Activated naive CD8-positive, alpha-beta T cell treated with anti-CD3 and anti-CD28 coated beads for 36 hours (primary cell): ENCODE data around the gene MIER3. TPM values are rescaled to one million over a fixed set of nuclear protein-coding genes. Genes with fewer than 3 reads are reported as not detected.

Experiments used
- DNase-seq: peaks from one replicate; pipeline ENCODE4 v3.0.0; 2021
- H3K27ac Mint-ChIP-seq: one replicate; pipeline ENCODE4 v1.8.0; 2022; ENCODE audit warnings: mild to moderate bottlenecking, moderate library complexity, mixed read lengths
- H3K27me3 Mint-ChIP-seq: one replicate; pipeline ENCODE4 v1.8.0; 2022; ENCODE audit warnings: mild to moderate bottlenecking, mixed read lengths
- H3K36me3 Mint-ChIP-seq: one replicate; pipeline ENCODE4 v1.8.0; 2021; ENCODE audit warnings: mild to moderate bottlenecking, mixed read lengths
- H3K4me1 Mint-ChIP-seq: one replicate; pipeline ENCODE4 v1.8.0; 2021; ENCODE audit warnings: mixed read lengths
- H3K4me3 Mint-ChIP-seq: one replicate; pipeline ENCODE4 v1.8.0; 2022; ENCODE audit warnings: mild to moderate bottlenecking, moderate library complexity, mixed read lengths
- H3K9me3 Mint-ChIP-seq: one replicate; pipeline ENCODE4 v1.8.0; 2022; ENCODE audit warnings: mixed read lengths
- total RNA-seq, 2 experiments: library from RNA; stranded (reverse); gene quantifications; one replicate each; pipeline ENCODE4 v1.2.3, GENCODE V29; 2021

MIER3 gene
- total RNA-seq, 2 experiments from 2014 or later = 15.8 to 16.7 TPM

DNA sequence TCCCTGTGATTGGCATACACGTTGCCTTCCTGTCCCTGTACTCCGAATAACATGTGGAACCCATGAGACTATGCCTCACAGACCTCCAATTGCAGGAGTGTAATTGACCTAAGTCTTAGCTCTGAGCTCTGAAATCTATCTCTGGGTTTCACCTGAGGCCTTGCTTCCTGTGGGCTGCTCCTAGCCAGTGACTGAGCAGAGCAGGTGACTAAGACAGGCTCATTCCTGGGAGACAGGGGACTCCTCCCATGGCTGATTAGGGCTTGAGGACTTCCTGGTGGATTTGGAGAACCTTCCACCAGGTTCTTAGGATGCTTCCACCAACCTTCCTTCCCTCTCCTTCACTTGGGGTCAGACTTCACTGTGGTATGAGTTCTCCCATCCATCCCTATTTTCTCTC, 22.3 kb upstream of the MIER3 start:
- H3K4me1 Mint-ChIP-seq = no peaks in the 10 kb centered on the region
- no peaks in the 10 kb centered on the region for H3K9me3 Mint-ChIP-seq
- H3K4me3 Mint-ChIP-seq = no peak overlapping the region
- H3K27me3 Mint-ChIP-seq = peaks cover 5% of the 10 kb centered on the region
- no peaks in the 10 kb centered on the region for H3K36me3 Mint-ChIP-seq
- DNase-seq = no peak
- no peak overlapping the region for H3K27ac Mint-ChIP-seq

- no peak overlapping the region for H3K4me3 Mint-ChIP-seq
- peaks cover 5% of the 10 kb centered on the region for H3K27me3 Mint-ChIP-seq
- no peaks in the 10 kb centered on the region for H3K36me3 Mint-ChIP-seq
- H3K27ac Mint-ChIP-seq = no peak overlapping the region
- no peaks in the 10 kb centered on the region for H3K9me3 Mint-ChIP-seq
- H3K4me1 Mint-ChIP-seq = no peaks in the 10 kb centered on the region
- DNase-seq = no peak
Measured at GRCh38 chr5:56973473-56973872, 21.6 kb upstream of the MIER3 start.

DNA sequence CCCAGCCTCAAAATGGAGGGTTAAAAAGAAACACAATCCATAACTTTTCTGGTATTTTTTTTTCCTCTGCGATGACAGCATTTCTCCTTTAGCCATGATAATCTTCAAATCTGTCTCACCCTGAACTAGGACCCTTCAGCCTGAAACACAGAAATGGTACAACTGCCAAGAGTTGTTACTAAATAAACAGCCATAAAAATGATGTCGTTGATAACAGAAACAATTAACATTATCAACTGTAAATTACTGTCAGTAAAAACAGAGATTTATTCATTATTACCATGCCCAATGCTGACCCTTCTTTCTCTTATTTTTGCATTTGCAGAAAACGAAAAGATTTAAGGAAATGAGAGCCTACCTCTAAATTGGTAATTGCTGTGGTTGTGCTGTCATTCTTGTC, 19.4 kb upstream of the MIER3 start:
- Mint-ChIP-seq H3K9me3 (no peaks in the 10 kb centered on the region), H3K27me3 (peaks cover 5% of the 10 kb centered on the region), H3K4me3 (no peak overlapping the region), H3K4me1 (no peaks in the 10 kb centered on the region), H3K36me3 (no peaks in the 10 kb centered on the region), H3K27ac (no peak overlapping the region)
- no peak for DNase-seq

DNA sequence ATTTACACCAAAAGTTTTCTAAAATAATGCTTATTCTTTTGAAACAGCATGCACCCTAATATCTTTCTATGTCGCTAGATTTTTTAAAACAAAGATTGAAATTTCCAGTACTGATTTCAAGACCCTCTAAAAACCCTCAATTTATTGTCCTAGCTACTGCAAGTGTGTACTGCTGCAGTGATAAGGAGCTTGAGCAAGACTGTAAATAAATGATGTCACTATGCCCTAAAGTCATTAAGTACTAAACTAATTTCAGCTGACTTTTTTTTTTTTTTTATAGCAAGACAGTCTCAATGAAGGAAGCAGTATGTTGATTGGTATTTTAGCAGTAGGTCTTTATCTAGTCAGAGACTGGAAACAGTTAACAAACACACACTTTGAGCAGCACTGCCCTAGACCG, 12.2 kb upstream of the MIER3 start:
- H3K27me3 Mint-ChIP-seq = peaks cover 22% of the 10 kb centered on the region
- no peaks in the 10 kb centered on the region for H3K4me1 Mint-ChIP-seq

GRCh38 chr5:56963246-56963645, 11.3 kb upstream of the MIER3 start:
- Mint-ChIP-seq H3K4me1 (no peaks in the 10 kb centered on the region), H3K36me3 (no peaks in the 10 kb centered on the region), H3K27ac (no peak overlapping the region), H3K27me3 (peaks cover 30% of the 10 kb centered on the region), H3K4me3 (no peak overlapping the region), H3K9me3 (no peaks in the 10 kb centered on the region)
- no peak for DNase-seq

More for the DNA sequence above, 12.2 kb upstream of the MIER3 start:
- no peak overlapping the region for H3K27ac Mint-ChIP-seq
- H3K9me3 Mint-ChIP-seq = no peaks in the 10 kb centered on the region
- DNase-seq = no peak
- H3K36me3 Mint-ChIP-seq = no peaks in the 10 kb centered on the region
- no peak overlapping the region for H3K4me3 Mint-ChIP-seq

- H3K27me3 Mint-ChIP-seq = peaks cover 30% of the 10 kb centered on the region
- H3K36me3 Mint-ChIP-seq = no peaks in the 10 kb centered on the region
Measured at GRCh38 chr5:56962286-56962685, 10.4 kb upstream of the MIER3 start.

DNA sequence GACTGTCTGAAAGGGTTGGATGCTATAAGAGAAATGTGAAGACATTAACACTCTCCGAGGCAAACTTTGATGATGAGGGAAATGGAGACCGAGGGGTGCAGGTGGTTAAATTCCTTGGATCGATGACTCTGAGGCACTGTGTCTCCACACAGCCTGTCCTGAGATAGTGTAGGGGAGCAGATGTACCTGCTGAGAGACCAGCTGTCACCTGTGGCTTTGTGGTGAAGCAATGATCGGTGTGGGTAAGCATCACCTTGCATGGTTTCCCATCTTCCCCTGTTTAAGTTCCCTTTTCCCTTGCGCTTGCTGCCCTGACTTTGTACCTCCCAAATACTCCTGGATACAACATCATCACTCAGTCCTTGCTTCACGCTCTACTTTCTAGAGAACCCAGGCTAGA, 9.8 kb upstream of the MIER3 start:
- Mint-ChIP-seq H3K4me1 (no peaks in the 10 kb centered on the region), H3K9me3 (no peaks in the 10 kb centered on the region), H3K27ac (no peak overlapping the region), H3K4me3 (no peak overlapping the region), H3K36me3 (no peaks in the 10 kb centered on the region), H3K27me3 (peaks cover 34% of the 10 kb centered on the region)
- no peak for DNase-seq

More at GRCh38 chr5:56962286-56962685, 10.4 kb upstream of the MIER3 start:
- H3K4me3 Mint-ChIP-seq = no peak overlapping the region
- H3K9me3 Mint-ChIP-seq = no peaks in the 10 kb centered on the region
- H3K4me1 Mint-ChIP-seq = no peaks in the 10 kb centered on the region
- no peak overlapping the region for H3K27ac Mint-ChIP-seq
- DNase-seq = no peak

- H3K27me3 Mint-ChIP-seq = peaks cover 51% of the 10 kb centered on the region
- no peak overlapping the region for H3K27ac Mint-ChIP-seq
- no peak overlapping the region for H3K4me3 Mint-ChIP-seq
Measured at GRCh38 chr5:56959326-56959725, 7.4 kb upstream of the MIER3 start.

DNA sequence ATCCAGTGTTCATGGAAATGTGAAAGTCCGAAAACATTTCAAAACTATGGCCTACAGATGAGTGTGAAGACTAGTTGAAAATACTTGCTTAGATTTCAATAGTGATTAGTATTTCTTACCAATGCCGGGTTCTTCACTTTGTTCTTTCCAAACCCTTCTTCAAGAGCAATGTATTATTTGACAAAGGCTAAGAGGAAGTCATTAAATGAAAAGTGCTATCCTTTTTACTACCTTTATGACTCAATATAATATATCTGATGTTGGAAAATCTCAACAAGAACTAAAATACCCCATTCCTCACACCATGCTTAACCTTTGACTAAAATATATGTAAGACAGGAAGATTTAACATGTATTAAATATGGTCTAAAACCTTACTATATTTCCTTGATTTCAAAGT, 6.7 kb upstream of the MIER3 start:
- H3K27ac Mint-ChIP-seq = no peak overlapping the region
- peaks cover 55% of the 10 kb centered on the region for H3K27me3 Mint-ChIP-seq

More at GRCh38 chr5:56959326-56959725, 7.4 kb upstream of the MIER3 start:
- H3K9me3 Mint-ChIP-seq = no peaks in the 10 kb centered on the region
- no peaks in the 10 kb centered on the region for H3K4me1 Mint-ChIP-seq
- DNase-seq = no peak
- H3K36me3 Mint-ChIP-seq = no peaks in the 10 kb centered on the region

DNA sequence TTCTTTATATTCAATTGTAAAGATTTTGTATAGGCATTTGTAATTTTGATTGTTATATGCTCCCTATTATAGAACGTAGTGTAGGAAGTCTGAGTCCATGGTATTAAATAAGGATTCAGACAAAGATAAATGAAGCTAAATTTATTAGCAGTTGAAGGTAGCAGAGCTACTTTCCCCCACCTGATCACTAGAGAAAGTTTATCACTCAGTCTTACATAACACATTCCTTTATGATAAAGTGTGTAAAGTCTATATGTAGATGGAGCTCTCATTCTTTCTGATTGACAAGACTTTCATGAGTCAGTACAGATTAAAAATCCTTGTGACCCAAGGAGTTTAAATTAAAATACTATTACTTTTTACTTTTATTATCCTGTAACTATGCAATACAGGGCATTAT, 2.3 kb upstream of the MIER3 start:
- H3K4me3 Mint-ChIP-seq = no peak overlapping the region
- peaks cover 46% of the 10 kb centered on the region for H3K27me3 Mint-ChIP-seq
- DNase-seq = no peak
- no peaks in the 10 kb centered on the region for H3K9me3 Mint-ChIP-seq
- H3K4me1 Mint-ChIP-seq = peaks cover 22% of the 10 kb centered on the region
- H3K27ac Mint-ChIP-seq = no peak overlapping the region
- peaks cover 4% of the 10 kb centered on the region for H3K36me3 Mint-ChIP-seq

More for the DNA sequence above, 6.7 kb upstream of the MIER3 start:
- DNase-seq = no peak
- no peaks in the 10 kb centered on the region for H3K36me3 Mint-ChIP-seq
- no peak overlapping the region for H3K4me3 Mint-ChIP-seq
- no peaks in the 10 kb centered on the region for H3K9me3 Mint-ChIP-seq
- H3K4me1 Mint-ChIP-seq = no peaks in the 10 kb centered on the region

DNA sequence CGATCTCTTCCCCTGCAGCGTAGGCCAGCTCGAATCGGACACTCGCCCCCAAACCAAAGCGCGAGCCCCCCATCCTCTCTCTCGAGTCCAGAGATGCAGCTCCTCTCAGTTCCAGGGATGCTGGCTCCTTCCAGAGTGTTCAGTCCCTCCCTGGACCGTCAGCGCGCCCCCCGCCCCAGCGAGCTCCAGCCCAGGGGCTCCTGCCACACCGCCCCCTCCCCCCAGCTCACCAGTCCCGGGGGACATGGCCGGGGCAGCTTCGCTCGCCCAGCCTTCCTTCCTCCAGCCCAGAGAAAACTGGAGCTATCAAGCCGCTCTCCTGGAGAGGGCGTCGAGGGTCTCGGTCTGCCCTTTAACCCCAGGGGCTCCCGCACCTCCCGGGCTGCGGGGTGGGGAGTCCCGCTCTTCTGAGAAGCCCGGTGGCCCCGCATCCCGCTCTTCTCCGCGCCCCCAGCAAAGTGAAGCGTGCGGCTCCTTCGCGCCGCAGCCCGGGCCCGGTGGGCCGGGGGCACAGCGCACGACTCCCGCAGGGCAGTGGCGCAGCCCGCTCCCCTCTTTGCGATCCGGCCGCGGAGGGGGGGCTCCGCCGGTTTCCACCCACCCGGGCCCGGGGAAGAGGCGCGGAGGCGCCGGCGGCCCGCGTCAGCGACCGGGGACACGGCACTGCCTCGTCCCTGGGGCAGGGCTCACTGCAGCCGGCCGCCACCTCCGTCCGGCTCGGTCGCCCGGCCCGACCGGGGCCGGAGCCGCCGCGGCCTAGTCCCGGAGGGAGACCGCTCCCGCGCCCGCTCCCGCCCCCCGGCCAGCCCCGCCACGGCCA, 587 bp downstream of the MIER3 start:
- H3K27ac Mint-ChIP-seq = peak overlapping the region; percentile 80
- H3K36me3 Mint-ChIP-seq = peaks cover 11% of the 10 kb centered on the region
- peaks cover 24% of the 10 kb centered on the region for H3K4me1 Mint-ChIP-seq
- peaks cover 29% of the 10 kb centered on the region for H3K27me3 Mint-ChIP-seq
- DNase-seq = peak; percentile 31
- H3K9me3 Mint-ChIP-seq = no peaks in the 10 kb centered on the region
- H3K4me3 Mint-ChIP-seq = peak overlapping the region; percentile 92

DNA sequence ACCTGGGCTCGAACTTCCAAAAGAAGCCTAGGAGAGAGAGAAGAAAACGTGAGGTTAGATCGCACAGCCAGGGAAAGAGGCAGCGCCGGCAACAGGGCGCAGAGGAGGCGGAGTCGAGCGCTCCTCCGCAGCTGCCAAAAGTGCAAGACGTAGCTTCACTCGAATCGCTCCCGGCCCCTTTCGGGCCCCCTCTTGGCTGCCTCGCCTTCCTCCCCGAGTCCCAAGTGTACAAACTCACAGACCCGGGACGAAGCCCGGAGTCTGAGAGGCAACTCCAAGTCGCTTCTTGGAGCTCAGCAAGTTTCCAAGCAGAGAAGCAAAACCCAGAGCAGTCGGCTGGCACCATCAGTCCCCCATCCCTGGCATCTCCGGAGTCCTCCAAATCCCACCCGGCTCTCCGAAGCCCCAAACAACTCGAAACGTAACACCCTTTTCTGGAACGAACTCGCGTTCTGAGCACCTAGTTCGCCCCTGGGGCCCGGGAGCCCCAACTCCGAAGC, 1.2 kb downstream of the MIER3 start:
- Mint-ChIP-seq H3K36me3 (peaks cover 11% of the 10 kb centered on the region), H3K27ac (peak overlapping the region; percentile 80), H3K27me3 (peaks cover 25% of the 10 kb centered on the region), H3K4me1 (peaks cover 24% of the 10 kb centered on the region), H3K4me3 (peak overlapping the region; percentile 92), H3K9me3 (no peaks in the 10 kb centered on the region)
- DNase-seq = peak; percentile 63

- Mint-ChIP-seq H3K4me1 (peaks cover 18% of the 10 kb centered on the region), H3K9me3 (no peaks in the 10 kb centered on the region), H3K4me3 (no peak overlapping the region), H3K36me3 (peaks cover 20% of the 10 kb centered on the region), H3K27ac (no peak overlapping the region), H3K27me3 (no peaks in the 10 kb centered on the region)
- DNase-seq = no peak
Measured at GRCh38 chr5:56947052-56947451, 4.9 kb downstream of the MIER3 start.

- Mint-ChIP-seq H3K27ac (no peak overlapping the region), H3K27me3 (no peaks in the 10 kb centered on the region), H3K36me3 (peaks cover 17% of the 10 kb centered on the region), H3K4me1 (no peaks in the 10 kb centered on the region), H3K4me3 (no peak overlapping the region), H3K9me3 (no peaks in the 10 kb centered on the region)
- DNase-seq = no peak
Measured at GRCh38 chr5:56941981-56942380, 9.9 kb downstream of the MIER3 start.

DNA sequence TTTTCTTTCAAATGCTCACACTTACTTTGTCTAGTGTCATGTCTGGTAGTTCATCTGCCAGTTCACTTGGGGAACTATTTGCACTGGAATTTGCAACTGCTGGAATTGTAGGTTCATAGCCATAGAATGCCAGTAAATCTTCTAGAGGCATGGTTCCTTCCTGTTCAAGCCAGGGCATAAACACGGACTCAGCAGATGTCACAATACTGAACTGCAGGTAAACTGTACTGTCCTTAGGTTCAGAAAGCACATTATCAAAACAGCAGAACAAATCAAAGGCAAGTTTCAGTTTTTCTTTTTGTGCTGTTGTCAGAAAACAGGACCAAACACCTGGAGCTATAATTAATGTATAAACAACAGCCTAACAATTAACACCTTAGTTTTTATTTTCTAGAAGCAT, 13.1 kb downstream of the MIER3 start:
- Mint-ChIP-seq H3K27me3 (no peaks in the 10 kb centered on the region), H3K4me1 (no peaks in the 10 kb centered on the region), H3K4me3 (no peak overlapping the region), H3K9me3 (no peaks in the 10 kb centered on the region), H3K36me3 (peaks cover 17% of the 10 kb centered on the region), H3K27ac (no peak overlapping the region)
- no peak for DNase-seq

DNA sequence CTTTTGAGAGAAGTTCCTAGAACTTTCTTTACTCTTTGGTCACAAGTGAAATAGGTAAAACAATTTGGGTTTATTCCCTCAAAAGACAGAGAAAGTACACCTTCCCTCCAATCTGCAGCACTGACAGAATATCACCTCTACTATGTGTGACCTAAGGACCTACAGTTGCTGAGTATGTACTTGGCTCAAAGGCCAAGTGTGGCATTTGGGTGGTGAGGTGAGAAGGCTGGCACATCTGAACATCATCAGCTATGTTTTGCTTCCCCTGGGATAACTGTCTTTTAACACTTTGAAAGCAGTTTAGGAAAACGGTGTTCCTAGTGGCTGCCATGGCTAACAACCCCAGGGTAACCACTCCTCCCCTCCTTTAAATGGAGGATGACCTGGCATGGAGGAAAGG, 17.6 kb downstream of the MIER3 start:
- peaks cover 15% of the 10 kb centered on the region for H3K36me3 Mint-ChIP-seq

More for the DNA sequence above, 17.6 kb downstream of the MIER3 start:
- H3K27me3 Mint-ChIP-seq = no peaks in the 10 kb centered on the region
- peaks cover 8% of the 10 kb centered on the region for H3K4me1 Mint-ChIP-seq
- DNase-seq = no peak
- no peak overlapping the region for H3K4me3 Mint-ChIP-seq
- no peak overlapping the region for H3K27ac Mint-ChIP-seq
- no peaks in the 10 kb centered on the region for H3K9me3 Mint-ChIP-seq
